Dermis microvascular lymphatic vessel endothelial cell (primary cell): ENCODE measurements around the gene CTSH. TPM values are rescaled to one million over a fixed set of nuclear protein-coding genes. Genes with fewer than 3 reads are reported as not detected.

Source experiments
- DNase-seq, 2 donors: peaks; one replicate each; pipeline versions ENCODE4 v3.0.0 to v3.0.0-alpha.2; 2010; ENCODE audit warnings: low read depth in 2 of 2
- total RNA-seq: library from RNA; depleted of rRNA; stranded (reverse); fragments of >200 nt; gene quantifications from 2 replicates; pipeline ENCODE4 v1.2.1, GENCODE V29; 2014

Gene CTSH, protein sequence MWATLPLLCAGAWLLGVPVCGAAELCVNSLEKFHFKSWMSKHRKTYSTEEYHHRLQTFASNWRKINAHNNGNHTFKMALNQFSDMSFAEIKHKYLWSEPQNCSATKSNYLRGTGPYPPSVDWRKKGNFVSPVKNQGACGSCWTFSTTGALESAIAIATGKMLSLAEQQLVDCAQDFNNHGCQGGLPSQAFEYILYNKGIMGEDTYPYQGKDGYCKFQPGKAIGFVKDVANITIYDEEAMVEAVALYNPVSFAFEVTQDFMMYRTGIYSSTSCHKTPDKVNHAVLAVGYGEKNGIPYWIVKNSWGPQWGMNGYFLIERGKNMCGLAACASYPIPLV
- 62.8 and 112 TPM in 2 replicates for total RNA-seq

DNA sequence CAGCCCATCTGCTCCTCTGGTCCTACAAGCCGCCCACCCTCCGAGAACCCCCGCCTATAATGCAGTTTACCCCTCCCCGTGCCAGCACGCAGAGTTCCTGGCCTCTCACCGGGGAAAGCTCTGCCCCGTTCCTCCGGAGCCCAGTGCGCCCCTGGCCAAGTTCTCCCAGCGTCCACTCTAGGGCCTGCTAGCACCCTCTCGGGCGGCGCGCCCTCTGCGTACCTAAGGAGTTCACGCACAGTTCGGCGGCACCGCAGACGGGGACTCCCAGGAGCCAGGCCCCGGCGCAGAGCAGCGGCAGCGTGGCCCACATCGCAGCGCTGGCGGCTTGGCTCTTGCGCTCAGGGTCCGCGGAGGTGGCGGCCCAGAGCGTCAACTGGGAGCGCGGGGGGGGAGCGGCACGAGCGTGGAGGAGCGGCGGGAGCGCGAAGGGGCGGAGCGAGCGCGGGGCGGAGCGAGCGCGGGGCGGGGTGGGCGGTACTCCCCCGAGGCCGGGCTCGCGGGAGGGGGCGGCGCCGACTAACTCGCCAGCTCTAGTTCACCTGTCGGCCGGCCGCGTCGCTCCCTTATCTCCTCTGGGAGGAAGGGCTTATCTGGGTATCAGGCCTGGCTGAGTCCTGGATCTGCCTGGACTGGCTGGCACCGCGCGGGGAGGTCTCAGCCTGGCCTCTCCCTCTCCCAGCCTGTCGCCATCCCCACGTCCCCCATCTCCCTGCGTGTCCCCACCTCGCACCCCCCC, at the start of gene CTSH:
TSS of gene CTSH (minus strand) at position 378 of the 739 bp plus-strand sequence. CDS start at position 313, 65 bp downstream.
- peak in 1 of 2 donors; percentile 74 for DNase-seq

DNA sequence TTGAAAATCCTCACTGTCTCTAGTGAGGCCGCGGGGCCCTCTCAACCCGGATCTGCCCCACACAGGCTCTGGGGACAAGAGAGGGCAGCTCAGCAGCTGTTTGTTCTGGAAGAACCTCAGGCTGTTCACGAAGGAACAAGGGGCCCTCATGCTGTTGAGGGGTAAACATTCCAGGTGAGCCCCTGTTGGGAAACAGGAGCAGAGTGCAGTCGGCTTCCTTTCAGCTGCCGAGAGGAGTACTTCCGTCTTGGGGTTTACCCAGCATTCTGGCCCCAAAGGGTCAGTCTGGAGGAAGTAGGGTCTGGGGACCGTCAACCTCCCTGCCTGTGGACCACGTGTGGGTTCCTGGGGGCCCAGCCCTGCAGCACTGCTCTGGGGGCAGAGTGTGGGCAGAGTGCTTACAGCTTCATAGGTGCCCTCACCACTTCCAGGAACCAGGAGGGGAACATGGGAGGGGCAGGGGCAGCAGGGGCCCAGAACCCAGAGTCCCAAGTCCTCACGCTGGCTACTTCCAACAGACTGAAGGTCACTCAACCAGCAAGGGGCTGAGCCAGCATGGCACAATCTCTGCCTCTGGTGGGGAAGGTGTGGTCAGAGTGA, 49.2 kb upstream of the CTSH start:
- no peak for DNase-seq

DNA sequence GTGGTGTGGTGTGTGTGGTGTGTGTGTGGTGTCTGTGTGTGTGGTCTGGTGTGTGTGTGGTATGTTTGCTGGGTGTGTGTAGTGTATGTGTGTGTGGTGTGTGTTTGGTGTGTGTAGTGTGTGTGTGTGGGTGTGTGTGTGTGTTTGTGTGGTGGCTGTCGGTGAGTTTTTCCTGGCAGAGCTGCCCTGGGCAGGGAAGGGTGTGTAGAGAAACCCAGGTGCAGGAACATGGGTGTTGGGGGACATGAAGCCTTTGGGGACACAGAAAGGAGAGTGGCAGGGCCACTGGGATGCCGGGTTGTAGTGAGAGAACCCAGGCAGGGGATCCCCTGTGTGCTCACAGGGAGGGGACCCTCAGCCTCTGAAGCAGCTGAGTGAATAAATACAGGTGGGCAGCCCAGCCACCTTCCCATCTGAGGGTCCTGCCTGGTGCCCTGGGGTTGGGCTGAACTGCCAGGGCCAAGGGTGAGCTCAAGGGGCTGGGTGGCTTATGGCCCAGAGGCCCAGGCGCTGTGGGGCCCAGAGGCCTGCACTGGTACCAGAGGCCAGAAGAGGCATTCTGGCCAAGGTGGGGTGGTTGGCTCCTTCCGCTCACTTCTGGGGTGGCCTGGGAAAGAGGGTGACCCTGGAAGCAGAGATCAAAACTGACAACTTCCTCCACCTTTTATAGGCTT, 48.5 kb upstream of the CTSH start:
- DNase-seq, result no peak

DNA sequence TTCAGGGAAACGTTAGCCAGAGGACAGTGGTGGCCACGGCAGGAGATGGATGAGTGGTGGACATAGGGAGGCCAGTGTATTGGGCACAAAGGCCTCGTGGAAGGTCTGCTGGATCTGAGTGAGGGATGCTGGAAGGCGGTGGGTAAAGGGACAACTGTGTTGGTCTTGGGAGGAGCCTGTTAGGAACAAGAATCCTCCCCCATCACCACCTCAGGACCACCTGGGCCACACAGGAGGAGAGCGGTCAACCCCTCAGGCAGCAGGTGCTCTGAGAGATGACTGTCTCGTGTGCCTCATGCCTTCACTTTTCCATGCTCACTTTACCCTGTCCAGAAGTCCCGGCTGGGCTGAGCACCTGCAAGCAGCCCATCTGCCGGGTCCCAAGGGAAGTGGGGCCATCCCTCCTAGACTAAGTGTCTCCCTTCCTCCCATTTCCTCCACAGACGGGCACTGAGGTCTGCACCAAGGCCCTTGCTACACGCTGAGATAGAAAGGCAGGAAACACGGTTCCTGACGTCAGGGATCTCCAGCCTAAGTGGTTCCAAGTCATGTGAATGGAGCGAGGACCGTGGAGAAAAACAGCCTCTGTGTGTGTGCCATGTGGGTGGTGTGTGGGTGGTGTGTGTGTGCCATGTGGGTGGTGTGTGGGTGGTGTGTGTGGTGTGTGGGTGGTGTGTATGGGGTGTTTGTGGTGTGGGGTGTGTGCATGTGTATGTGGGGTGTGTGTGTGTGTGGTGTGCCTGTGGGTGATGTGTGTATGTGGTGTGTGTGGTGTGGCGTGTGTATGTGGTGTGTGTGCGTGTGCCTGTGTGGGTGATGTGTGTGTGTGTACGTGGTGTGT, 47.8 kb upstream of the CTSH start:
- DNase-seq, result peak; percentile 27 to 79

DNA sequence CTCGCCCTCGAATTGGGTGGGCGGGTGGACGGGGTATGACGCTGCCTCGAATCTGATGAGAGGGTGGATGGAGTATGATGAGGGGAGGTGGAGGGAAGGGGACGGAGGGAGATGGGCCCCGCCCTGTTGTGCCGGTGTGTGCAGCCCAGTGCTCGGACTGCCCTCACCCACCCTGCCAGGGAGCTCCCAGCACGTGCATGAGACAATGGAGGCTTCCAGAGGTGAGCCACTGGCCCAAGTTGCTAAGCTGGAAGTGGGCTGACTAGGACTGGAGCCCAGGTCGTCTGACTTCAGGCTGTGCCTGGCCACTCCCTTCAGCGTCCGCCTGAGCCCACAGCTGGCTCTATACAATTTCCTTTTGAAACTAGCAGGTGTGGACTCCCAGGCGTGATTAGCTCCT, 47.0 kb upstream of the CTSH start:
- DNase-seq, result no peak

DNA sequence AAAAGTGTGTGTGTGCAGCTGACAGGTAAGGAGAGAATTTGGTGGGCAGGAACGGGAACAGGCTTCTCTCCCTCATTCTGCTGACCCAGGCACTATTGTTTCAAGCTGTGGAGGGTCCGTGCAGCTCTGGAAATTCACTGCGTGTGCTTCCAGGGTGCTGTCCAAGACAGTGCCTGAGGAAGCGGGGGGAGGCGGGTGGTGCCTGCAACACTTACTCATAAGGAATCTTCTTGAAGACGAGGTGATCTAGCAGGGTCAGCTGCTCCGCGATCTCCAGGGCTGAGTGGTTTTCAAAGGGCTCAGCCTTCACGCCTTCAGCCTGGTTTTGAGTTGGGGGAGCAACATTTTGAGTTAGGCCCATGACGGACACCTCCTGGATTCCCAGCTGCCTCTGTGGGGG, 46.6 kb upstream of the CTSH start:
- DNase-seq, result no peak

DNA sequence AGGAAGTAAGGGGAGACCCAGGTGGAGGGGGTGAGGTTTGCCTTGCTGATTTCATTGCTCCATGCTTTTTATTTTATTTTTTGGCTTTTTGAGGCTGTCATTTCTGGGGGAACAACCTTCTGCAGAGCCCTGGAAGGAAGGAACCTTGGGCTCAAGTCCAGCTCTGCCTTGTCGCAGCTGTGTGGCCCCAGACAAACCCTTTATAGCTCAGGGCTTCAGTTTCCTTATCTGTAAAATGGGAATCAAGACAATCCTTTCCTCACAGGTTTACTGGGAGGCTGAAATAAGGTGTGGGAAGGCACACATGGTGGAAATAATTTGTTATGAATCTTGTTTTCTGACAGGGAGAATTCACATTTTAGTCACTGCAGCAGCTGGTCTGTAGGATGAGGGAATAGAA, 45.4 kb upstream of the CTSH start:
- DNase-seq, result no peak

DNA sequence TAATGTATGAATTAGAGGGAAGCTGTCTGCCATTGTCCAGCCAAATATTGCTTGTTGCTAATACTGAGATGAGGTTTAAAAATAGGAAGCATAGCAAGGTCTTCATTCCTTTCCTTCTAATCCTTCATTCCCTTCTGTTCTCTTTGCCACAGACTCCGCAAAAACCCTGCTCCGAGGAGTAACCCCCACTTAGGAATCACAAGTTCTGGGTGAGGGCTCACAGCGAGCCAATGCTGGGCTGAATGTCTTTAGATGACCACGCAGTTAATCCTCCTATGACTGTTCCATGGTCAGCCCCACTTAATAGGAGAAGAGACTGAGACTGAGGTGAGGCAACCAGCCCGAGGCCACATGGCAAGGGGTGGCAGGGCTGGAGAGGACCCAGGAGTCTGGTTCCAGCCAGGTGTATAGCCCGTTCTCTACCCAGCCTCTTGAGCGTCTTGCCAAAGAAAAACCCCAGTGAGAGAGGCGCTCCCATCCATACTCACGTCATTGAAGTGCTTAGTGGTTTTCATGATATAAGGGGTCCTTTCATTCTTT, 44.9 kb upstream of the CTSH start:
- DNase-seq, result no peak

DNA sequence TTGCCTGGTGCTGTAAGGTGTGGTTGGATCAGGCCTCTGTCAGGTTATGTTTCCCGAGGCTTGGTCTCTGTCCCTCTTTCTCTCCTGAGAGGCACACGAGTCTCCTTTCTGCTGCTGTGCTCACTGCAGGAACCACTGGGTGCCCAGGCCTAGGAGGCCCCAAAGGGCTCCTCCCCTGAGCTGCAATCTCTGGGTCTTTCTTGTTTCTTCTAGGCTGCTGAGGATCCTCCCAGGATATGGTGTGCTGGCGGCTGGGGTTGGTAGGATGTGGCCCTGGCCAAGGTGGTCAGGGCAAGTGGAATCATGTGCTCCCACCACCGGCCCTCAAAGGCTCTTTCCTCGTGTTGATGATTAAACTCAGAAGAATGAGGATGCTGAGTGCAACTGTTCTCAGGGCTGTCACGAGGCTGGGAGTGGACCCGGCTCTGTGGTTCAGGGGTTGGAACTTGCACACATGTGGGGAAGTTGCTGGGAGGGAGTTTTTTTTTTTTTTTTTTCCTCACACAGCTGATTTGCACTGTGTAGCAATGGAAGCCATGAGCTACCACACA, 43.6 kb upstream of the CTSH start:
- peak; percentile 73 to 94 for DNase-seq

DNA sequence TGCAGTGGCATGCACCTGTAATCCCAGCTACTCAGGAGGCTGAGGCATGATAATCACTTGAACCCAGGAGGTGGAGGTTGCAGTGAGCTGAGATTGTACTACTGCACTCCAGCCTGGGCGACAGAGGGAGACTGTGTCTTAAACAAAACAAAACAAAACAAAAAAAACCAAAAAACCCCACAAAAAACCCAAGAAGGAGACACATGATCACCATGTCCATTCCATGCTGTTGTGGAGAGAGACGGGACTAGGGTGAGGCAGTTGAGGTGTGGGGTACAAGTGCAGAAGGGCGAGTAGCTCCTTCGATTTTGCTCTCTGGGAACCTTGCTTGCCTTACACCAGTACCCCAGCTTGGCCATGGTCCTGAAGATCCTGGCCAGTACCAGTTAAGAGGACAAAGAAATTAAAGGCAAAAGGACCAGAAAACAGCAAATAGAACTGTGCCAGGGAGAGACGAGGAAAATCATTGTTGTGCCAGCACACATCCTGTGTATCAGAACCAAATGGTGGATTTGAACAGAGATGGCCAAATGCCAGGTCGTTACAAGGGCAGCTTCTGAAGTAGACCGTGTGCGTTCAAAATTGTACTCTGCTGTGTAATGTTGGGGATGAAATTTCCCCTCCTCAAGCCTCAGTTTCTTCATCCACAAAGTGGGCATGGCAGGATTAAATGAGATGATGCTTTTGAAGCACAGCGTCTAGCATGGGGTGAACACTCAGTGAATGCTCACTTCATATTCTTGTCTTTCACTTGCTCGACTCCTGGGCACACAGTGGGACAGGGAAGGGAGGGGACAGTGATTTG, 42.9 kb upstream of the CTSH start:
- peak; percentile 28 to 63 for DNase-seq

DNA sequence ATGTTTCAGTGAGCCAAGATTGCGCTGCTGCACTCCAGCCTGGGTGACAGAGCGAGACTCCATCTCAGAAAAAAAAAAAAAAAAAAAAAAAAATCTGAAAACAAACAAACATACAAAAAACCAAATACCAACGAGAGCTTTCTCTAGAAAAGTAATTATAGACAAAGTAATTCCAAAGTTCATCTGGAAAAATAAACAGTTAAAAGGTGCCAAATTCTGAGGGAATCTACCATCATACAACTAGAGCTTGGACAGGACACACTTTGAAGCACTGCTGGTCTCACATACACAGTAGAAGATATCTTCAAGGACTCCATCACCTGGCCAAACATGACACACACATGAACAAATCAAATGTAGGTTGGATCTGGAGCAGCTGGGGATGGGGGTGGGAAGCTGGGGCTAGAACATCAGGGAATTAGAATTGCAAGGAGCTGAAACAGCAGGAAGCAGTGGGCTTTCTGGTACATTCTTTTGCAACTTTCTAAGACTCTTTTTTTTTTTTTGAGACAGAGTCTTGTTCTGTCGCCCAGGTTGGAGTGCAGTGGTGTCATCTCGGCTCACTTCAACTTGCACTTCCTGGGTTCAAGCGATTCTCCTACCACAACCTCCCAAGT, 41.1 kb upstream of the CTSH start:
- no peak for DNase-seq

DNA sequence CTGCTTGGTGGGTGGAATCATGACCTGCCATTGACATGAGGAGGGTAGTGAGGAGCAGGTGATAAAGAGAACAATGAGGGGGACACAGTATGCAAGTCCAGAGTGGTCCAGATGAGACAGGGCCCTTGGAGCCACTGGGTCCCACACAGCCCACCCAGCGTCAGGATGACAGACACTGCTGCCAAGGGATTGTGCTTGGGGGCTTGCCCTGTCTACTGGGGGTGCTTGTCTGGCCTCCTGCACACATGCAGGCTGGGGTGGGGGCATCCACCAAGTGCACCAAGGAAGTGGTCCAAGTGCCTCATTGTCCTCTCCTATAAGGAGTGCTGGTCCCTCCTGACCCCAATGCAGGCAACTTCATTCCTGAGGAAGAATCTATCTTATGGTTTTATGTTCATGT, 39.2 kb upstream of the CTSH start:
- no peak for DNase-seq

DNA sequence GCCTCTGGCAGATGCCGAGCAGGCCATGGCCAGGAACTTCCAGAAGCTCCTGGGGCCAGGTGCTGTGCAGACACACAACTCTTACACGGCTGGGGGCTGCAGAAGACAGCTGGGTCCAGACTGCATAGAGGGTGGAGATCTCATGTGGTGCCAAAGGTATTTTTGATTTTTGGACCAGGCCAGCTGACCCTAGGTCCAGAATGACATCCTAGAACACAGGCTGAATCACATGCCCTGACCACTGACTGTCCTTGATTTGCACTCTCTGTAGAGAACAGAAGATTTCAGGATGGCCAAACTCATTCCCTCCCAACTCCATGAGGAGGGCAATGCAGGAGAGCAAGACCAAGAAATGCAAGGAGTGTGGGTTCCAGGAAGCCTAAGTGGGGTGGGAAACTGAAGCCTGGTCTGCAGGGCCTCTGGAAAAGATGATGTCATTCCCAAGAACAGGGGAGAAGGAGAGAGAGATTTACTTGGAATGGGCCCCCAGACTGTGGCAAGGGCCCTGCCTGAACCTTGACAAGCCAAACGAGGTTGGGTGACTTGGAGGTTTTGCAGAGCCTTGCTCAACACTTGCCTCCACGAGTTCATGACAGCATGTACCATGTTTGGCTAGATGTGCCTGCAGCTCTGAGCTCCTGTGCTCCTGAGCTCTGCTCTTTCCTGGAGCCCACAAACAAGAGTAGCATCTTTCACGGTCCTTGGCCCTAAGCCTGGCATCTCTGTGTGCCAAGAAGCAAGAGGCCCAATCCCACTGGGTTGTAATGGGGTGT, 38.5 kb upstream of the CTSH start:
- no peak for DNase-seq

DNA sequence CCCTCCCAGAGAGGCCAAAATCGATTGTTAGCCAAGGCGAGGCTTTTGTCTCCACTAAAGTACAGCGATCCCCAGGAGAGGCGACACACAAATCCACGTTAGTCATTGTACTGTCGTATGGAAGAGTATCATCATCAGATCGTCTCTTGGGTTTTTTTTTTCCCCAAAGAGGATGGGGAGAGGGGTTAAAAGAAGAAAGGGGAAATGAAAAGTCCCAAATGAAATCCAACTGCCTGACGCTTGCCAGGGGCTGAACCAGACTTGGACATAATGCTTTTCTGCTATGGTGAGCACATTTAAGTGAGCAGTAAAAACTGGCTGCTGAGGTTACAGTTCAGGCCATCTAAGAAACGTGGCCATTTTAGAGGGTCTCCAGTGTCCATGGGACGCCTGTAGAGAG, 37.9 kb upstream of the CTSH start:
- no peak for DNase-seq

DNA sequence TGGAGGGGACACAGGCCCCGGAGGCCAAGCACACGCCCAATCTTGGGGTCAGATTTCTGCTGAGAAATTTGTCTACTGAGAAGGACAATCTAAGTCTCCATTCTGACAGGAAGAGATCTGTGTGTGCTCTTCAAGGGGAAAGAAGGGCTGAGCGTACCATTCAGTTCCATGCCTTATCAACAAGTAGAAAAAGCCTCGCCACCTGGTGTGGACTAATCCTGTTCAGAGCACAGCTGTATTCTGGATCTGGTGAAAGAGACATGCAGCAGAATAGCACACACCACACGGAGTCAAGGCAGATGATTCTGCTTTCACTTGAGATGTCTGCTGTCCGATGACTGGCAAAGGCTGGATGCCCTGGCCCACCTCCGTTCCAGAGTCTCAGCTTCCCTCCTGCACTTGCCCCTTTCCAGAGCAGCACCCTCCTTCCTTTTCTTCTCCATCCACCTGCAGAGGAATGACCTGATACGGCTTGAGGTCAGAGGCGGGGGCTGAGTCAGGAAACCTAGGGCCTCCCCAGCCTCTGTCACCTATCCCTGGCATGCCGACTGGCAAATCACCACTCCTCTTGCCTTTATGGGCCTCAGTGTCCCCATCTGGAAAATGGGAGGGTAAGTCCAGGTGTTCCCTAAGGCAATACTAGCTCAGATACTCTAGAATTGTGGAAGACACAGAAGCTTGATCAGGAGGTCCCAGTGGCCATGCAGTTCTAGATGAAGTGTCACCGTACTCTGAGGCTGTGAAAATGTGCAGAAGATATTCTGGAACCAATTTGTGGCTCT, 36.9 kb upstream of the CTSH start:
- no peak for DNase-seq

DNA sequence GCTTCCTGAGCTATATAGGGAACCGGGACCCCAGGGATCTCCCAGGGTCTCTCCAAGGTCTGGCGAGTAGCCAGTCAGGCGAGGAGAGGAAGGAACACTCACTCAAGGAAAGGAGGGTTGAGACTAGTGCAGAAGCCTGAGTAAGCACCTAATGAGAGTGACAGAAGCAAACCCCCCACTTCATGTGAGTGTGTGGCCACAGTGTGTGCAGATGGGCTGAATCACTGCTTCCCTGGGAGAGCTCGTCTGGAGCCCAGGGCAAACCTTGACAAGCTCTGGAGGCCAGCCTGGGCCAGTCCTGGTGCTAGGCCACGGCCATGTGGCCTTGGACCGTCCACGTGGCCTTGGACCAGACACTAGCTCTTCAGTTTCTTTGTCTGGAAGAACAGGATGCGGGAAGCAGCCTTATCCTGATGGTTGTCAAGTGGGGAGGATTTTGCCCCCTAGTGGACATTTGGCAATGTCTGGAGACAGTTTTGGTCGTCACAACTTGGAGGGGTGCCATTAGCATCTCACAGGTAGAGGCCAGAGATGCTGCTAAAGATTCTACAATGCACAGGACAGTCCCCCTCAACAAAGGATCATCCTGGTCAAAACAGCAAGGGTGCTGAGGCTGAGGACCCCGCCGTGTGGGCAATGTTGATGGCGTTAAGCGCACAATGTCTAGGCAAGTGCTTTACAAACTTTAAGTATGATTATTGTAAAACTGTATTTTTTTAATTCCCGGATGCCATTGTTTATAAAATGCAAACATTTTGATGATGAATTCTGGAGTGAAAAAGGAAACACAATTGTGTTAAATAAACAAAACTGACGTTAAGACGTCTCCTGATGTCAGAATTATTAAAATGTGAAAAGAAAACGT, 34.8 kb upstream of the CTSH start:
- DNase-seq, result peak; percentile 43 to 74
